ENCODE results near the gene DBNDD1. TPM values are rescaled to one million over a fixed set of nuclear protein-coding genes. Genes with fewer than 3 reads are reported as not detected.

Gene DBNDD1
- total RNA-seq, 1 experiment from 2014 or later: 60.2 TPM

DNA sequence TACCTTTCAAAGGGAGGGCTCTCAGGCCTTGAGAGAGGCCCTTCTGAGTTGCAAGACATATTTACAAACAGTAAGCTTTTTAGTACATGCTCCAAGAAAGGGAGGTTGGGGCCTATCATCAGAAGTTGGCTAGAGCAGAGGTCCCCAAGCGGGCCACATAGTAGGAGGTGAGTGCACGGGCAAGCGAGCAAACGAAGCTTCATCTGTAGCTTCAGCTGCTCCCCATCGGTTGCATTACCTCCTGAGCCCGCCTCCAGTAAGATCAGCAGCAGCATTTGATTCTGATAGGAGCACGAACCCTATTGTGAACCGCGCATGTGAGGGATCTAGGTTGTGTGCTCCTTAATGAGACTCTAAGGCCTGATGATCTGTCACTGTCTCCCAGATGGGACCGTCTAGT lies 31.7 kb upstream of the DBNDD1 start (continued):
- TF ChIP-seq, protein P1, sequence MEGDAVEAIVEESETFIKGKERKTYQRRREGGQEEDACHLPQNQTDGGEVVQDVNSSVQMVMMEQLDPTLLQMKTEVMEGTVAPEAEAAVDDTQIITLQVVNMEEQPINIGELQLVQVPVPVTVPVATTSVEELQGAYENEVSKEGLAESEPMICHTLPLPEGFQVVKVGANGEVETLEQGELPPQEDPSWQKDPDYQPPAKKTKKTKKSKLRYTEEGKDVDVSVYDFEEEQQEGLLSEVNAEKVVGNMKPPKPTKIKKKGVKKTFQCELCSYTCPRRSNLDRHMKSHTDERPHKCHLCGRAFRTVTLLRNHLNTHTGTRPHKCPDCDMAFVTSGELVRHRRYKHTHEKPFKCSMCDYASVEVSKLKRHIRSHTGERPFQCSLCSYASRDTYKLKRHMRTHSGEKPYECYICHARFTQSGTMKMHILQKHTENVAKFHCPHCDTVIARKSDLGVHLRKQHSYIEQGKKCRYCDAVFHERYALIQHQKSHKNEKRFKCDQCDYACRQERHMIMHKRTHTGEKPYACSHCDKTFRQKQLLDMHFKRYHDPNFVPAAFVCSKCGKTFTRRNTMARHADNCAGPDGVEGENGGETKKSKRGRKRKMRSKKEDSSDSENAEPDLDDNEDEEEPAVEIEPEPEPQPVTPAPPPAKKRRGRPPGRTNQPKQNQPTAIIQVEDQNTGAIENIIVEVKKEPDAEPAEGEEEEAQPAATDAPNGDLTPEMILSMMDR (IDR thresholded peaks at IDR 0.05 in 2 of 3, conservative IDR thresholded peaks at IDR 0.05 in 1 of 3; ENCODE audit: borderline replicate concordance in 1 of 3, insufficient read depth in 1 of 3, low read depth in 2 of 3, low read length in 2 of 3): no peak
- TF ChIP-seq YY1 (IDR thresholded peaks at IDR 0.05; ENCODE audit: extremely low read depth, insufficient replicate concordance, low read depth, low read length) (no peak), SIN3A (IDR thresholded peaks at IDR 0.05; ENCODE audit: low read depth) (no peak), ELF1 (IDR thresholded peaks at IDR 0.05; ENCODE audit: borderline replicate concordance, low read depth) (no peak)
- TF ChIP-seq, protein P2, sequence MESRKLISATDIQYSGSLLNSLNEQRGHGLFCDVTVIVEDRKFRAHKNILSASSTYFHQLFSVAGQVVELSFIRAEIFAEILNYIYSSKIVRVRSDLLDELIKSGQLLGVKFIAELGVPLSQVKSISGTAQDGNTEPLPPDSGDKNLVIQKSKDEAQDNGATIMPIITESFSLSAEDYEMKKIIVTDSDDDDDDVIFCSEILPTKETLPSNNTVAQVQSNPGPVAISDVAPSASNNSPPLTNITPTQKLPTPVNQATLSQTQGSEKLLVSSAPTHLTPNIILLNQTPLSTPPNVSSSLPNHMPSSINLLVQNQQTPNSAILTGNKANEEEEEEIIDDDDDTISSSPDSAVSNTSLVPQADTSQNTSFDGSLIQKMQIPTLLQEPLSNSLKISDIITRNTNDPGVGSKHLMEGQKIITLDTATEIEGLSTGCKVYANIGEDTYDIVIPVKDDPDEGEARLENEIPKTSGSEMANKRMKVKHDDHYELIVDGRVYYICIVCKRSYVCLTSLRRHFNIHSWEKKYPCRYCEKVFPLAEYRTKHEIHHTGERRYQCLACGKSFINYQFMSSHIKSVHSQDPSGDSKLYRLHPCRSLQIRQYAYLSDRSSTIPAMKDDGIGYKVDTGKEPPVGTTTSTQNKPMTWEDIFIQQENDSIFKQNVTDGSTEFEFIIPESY (IDR thresholded peaks at IDR 0.05; ENCODE audit: extremely low read depth, insufficient replicate concordance, low read length): no peak
- TF ChIP-seq, protein P3, sequence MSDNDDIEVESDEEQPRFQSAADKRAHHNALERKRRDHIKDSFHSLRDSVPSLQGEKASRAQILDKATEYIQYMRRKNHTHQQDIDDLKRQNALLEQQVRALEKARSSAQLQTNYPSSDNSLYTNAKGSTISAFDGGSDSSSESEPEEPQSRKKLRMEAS (IDR thresholded peaks at IDR 0.05): no peak
- TF ChIP-seq, protein P4, sequence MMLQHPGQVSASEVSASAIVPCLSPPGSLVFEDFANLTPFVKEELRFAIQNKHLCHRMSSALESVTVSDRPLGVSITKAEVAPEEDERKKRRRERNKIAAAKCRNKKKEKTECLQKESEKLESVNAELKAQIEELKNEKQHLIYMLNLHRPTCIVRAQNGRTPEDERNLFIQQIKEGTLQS (IDR thresholded peaks at IDR 0.05): no peak

GRCh38 chr16:90048737-90049330 lies 29.6 kb upstream of the DBNDD1 start:
- Histone ChIP-seq H3K79me2 (ENCODE audit: insufficient read depth, low read length) (no peaks in the 10 kb centered on the region), H3K27ac (ENCODE audit: low read depth, low read length) (no peak overlapping the region), H4K20me1 (ENCODE audit: insufficient read depth) (no peaks in the 10 kb centered on the region), H3K9me3 (ENCODE audit: control insufficient read depth in 1 of 2, insufficient read depth in 1 of 2, low read depth in 1 of 2, low read length in 2 of 2) (peaks cover 0 to 10% of the 10 kb centered on the region in 2 experiments; a peak in 1 of 4 replicates), H3K4me2 (ENCODE audit: low read length) (no peak overlapping the region), H3K27me3 (ENCODE audit: insufficient read depth, low read length) (no peaks in the 10 kb centered on the region), H3K36me3 (ENCODE audit: control insufficient read depth in 1 of 2, insufficient read depth in 2 of 2, low read length in 2 of 2) (no peaks in the 10 kb centered on the region), H3K4me1 (ENCODE audit: control insufficient read depth in 1 of 2, insufficient read depth in 2 of 2, low read length in 2 of 2) (peaks cover 8 to 27% of the 10 kb centered on the region in 2 experiments), H3K9ac (ENCODE audit: low read length) (no peak overlapping the region), H3K9me2 (ENCODE audit: insufficient read depth) (no peaks in the 10 kb centered on the region), H3K4me3 (replicated peaks in 1 of 2; ENCODE audit: low read depth in 1 of 2, low read length in 2 of 2) (no peak overlapping the region), H2AFZ (ENCODE audit: low read depth, low read length, poor library complexity, severe bottlenecking) (no peak overlapping the region)
- CTCF ChIA-PET: interaction anchor here (1.4 kb wide), 1 partner anchor 33 kb away, joined by 3 read pairs; no protein-coding TSS in a partner anchor
- POLR2A ChIA-PET: no interaction called here
- intact Hi-C loops (cut with micrococcal nuclease): no loop called here
- BruUV-seq (replicated peaks): no TSS peak
- DNase-seq (ENCODE audit: low read depth, low spot score): no peak
- no peak for ATAC-seq
- RAD21 ChIA-PET (ENCODE audit: low non-redundant PET in 1 of 2, low total read pairs in 2 of 2, uncharacterized antibody in 2 of 2, unreplicated experiment in 2 of 2): no interaction called here
- no peak for TF ChIP-seq EZH2 (IDR thresholded peaks at IDR 0.05)
- TF ChIP-seq, protein P1 (IDR thresholded peaks at IDR 0.05 in 2 of 3, conservative IDR thresholded peaks at IDR 0.05 in 1 of 3; ENCODE audit: borderline replicate concordance in 1 of 3, insufficient read depth in 1 of 3, low read depth in 2 of 3, low read length in 2 of 3): no peak
- no peak for TF ChIP-seq YY1 (IDR thresholded peaks at IDR 0.05; ENCODE audit: extremely low read depth, insufficient replicate concordance, low read depth, low read length)
- TF ChIP-seq, protein P4 (IDR thresholded peaks at IDR 0.05): no peak
- no peak for TF ChIP-seq EGR1 (IDR thresholded peaks at IDR 0.05; ENCODE audit: low read depth)
- no peak for TF ChIP-seq RAD21 (IDR thresholded peaks at IDR 0.05; ENCODE audit: low read depth)
- no peak for TF ChIP-seq ELF1 (IDR thresholded peaks at IDR 0.05; ENCODE audit: borderline replicate concordance, low read depth)
- TF ChIP-seq, protein P2 (IDR thresholded peaks at IDR 0.05; ENCODE audit: extremely low read depth, insufficient replicate concordance, low read length): no peak
- TF ChIP-seq POLR2A (IDR thresholded peaks at IDR 0.05; ENCODE audit: borderline replicate concordance, extremely low read depth, insufficient read depth, insufficient read length): no peak
- no peak for TF ChIP-seq CBX3 (IDR thresholded peaks at IDR 0.05; ENCODE audit: low read depth)
